PC-9 (cell line): Measurements from ENCODE around the gene ZNF780B.

ENCODE experiments used
- EZH2 ChIP-seq: fragments of 200-600 bp; sonication (generic); IDR thresholded peaks from 2 replicates; pipeline ENCODE4 v1.8.0; 2017; ENCODE audit warnings: antibody characterized with exemption, low read depth
- TF ChIP-seq, protein P1 (sequence below): fragments of 200-600 bp; sonication (generic); conservative IDR thresholded peaks from 2 replicates; pipeline ENCODE4 v1.6.1; 2017; ENCODE audit warnings: mixed run types, antibody characterized with exemption, mild to moderate bottlenecking, moderate library complexity

DNA sequence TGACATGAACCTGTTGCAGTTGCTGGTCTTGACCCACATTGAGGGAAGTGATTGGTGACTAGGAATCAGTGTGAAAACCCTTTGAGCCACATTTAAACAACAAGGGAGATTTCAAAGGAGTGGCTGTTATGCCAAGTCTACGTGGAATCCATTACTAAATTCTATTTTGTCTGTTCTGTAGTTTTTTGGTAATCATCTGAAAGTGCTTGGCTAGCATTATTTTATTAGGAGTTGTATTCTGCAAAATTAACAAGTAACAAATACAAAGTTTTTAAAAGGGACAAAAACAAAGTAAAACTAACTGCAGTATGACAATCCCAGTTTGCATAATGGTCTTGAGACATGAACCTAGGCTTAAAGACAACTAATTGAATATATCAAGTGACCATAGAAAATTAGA is 48.7 kb upstream of the ZNF780B start:
- TF ChIP-seq, protein P1, sequence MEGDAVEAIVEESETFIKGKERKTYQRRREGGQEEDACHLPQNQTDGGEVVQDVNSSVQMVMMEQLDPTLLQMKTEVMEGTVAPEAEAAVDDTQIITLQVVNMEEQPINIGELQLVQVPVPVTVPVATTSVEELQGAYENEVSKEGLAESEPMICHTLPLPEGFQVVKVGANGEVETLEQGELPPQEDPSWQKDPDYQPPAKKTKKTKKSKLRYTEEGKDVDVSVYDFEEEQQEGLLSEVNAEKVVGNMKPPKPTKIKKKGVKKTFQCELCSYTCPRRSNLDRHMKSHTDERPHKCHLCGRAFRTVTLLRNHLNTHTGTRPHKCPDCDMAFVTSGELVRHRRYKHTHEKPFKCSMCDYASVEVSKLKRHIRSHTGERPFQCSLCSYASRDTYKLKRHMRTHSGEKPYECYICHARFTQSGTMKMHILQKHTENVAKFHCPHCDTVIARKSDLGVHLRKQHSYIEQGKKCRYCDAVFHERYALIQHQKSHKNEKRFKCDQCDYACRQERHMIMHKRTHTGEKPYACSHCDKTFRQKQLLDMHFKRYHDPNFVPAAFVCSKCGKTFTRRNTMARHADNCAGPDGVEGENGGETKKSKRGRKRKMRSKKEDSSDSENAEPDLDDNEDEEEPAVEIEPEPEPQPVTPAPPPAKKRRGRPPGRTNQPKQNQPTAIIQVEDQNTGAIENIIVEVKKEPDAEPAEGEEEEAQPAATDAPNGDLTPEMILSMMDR = no peak
- TF ChIP-seq EZH2 = no peak
